BJ (cell line): ENCODE results near the gene FAR2. TPM values are rescaled to one million over a fixed set of nuclear protein-coding genes. Genes with fewer than 3 reads are reported as not detected.

Source experiments
- CTCF ChIA-PET: fragments of 350-600 bp; formaldehyde crosslinking; extraction: SDS; loops from one replicate; lab custom pipeline; 2021; ENCODE audit warnings: antibody characterized with exemption, inconsistent platforms; lab: Yijun Ruan, JAX
- POLR2A ChIA-PET: fragments of 300-600 bp; sonication (Branson Sonifier 250); formaldehyde crosslinking; extraction: SDS; loops from one replicate; lab custom pipeline; 2021; ENCODE audit warnings: antibody characterized with exemption; lab: Charles Lee
- DNase-seq: peaks from one replicate; pipeline ENCODE4 v3.0.0-alpha.2; 2011; ENCODE audit warnings: low read depth
- H3K27me3 ChIP-seq: 2 replicates; pipeline ENCODE4 v1.6.0; 2011; ENCODE audit warnings: low read length; ENCODE audit not compliant: control insufficient read depth, insufficient read depth
- H3K36me3 ChIP-seq: 2 replicates; pipeline ENCODE4 v1.5.1; 2011; ENCODE audit warnings: low read length; ENCODE audit not compliant: control insufficient read depth, insufficient read depth
- H3K4me3 ChIP-seq: 2 replicates; pipeline ENCODE4 v1.5.1; 2011; ENCODE audit warnings: low read depth, mild to moderate bottlenecking, control low read depth, low read length
- polyA plus RNA-seq: library from polyadenylated mRNA; depleted of rRNA; stranded (reverse); fragments of >200 nt; gene quantifications from 2 replicates; pipeline ENCODE4 v1.2.3, GENCODE V29; 2011
- TF ChIP-seq, protein P1 (sequence below): IDR thresholded peaks from 2 replicates; pipeline ENCODE4 v1.5.1; 2011; ENCODE audit warnings: low read depth, mild to moderate bottlenecking, control low read depth, inconsistent platforms, low read length, moderate library complexity; ENCODE audit not compliant: insufficient read depth

Gene FAR2
- polyA plus RNA-seq, 1 experiment, result 17.1 TPM

DNA sequence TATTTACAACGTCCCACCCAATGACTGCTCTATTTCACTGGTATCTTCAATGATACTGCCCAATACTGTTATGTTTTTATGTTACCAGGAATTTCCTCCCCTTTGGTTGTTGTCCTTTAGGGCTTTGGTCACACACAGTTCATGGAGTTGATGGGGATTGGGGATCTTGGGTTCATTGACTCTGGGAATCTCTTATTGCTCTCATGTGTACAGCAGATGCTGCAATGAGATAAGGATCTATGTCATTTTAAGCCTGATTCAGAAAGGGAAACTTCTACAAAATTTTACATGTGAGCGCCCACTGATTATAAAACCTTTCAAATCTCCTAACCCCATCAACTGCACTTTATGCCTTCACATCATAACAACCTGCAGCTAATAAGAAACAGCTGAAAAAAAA, 67.2 kb downstream of the FAR2 start:
- Histone ChIP-seq H3K4me3 (no peak overlapping the region), H3K36me3 (no peaks in the 10 kb centered on the region), H3K27me3 (no peaks in the 10 kb centered on the region; the same call in 1 of the 2 replicates)
- CTCF ChIA-PET, result interaction anchor here (0.7 kb wide), 1 partner anchor 23 kb away, joined by 3 read pairs; no protein-coding TSS in a partner anchor
- POLR2A ChIA-PET, result no interaction called here
- TF ChIP-seq, protein P1, sequence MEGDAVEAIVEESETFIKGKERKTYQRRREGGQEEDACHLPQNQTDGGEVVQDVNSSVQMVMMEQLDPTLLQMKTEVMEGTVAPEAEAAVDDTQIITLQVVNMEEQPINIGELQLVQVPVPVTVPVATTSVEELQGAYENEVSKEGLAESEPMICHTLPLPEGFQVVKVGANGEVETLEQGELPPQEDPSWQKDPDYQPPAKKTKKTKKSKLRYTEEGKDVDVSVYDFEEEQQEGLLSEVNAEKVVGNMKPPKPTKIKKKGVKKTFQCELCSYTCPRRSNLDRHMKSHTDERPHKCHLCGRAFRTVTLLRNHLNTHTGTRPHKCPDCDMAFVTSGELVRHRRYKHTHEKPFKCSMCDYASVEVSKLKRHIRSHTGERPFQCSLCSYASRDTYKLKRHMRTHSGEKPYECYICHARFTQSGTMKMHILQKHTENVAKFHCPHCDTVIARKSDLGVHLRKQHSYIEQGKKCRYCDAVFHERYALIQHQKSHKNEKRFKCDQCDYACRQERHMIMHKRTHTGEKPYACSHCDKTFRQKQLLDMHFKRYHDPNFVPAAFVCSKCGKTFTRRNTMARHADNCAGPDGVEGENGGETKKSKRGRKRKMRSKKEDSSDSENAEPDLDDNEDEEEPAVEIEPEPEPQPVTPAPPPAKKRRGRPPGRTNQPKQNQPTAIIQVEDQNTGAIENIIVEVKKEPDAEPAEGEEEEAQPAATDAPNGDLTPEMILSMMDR, result no peak
- no peak for DNase-seq

DNA sequence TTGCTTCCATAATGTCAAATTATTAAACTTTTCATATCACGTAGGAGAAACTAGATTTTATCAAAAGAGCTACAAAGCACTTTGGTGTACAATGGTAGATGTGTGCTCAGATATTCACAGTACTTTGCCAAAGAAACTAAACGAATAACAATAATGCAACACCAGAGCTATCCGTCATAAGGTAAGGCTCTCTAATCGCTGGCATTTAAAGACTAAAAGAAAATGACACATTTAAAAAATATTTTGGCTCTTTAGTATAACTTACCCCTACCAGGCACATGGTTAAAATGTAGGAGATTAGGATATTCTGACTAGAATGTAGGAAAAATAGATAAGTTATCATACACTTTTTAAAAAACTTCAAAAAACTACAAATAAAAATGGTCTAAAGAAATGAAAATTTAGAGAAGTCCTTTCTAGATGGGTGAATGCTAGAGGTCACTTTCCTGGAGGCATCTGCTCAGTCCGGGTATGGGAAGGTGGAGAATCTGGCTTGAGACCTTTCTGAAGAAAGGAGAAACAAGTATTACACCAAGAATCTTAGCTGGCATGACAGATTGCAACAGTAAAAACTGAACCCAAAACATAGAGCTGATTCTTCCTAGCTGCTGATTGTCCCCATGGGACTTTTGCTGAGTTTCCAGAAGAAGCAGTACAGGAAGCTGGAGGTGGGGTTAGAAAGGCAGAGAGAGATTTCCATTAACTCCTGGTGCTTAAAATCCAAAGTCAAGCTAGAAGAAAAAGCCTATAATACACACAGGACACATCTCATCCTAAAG, 67.9 kb downstream of the FAR2 start:
- H3K27me3 ChIP-seq, result no peaks in the 10 kb centered on the region; the same call in 1 of the 2 replicates
- no peak for DNase-seq
- POLR2A ChIA-PET, result no interaction called here
- TF ChIP-seq, protein P1, result no peak
- CTCF ChIA-PET, result no interaction called here
- H3K36me3 ChIP-seq, result no peaks in the 10 kb centered on the region
- H3K4me3 ChIP-seq, result no peak overlapping the region

DNA sequence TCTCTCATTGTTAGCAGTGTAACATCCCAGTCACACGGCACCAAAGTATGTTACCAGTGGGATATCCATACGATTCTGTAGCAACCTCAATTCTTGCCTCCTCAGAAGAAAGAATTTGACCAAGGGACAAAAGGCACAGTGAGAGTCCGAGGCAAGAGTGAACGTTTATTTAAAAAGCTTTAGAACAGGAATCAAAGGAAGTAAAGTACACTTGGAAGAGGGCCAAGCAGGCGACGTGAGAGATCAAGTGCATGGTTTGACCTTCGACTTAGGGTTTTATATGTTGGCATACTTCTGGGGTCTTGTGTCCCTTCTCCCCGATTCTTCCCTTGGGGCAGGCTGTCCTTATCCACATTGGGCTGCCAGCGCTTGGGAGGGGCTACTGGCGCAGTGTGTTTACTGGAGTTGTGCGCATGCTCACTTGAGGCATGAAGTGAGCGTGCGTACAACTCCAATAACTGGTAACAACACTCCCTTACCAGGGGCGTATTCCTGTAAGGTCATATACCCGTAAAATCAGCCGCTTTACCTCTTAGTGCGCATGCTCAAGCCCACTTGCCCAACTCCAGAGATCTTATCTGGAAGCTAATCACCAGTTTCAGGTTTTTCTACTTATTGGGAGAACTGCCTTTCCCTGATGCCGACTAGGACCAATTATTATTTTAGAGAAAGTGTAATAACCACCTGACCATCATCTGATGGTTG, 71.7 kb downstream of the FAR2 start:
- CTCF ChIA-PET, result interaction anchor here (0.6 to 1.9 kb wide), 3 partner anchors 8 to 110 kb away, joined by 3 to 4 read pairs (median 4); no protein-coding TSS in a partner anchor
- H3K4me3 ChIP-seq, result no peak overlapping the region
- no peak for DNase-seq
- no peaks in the 10 kb centered on the region for H3K36me3 ChIP-seq
- TF ChIP-seq, protein P1, result no peak
- POLR2A ChIA-PET, result no interaction called here
- H3K27me3 ChIP-seq, result no peaks in the 10 kb centered on the region

DNA sequence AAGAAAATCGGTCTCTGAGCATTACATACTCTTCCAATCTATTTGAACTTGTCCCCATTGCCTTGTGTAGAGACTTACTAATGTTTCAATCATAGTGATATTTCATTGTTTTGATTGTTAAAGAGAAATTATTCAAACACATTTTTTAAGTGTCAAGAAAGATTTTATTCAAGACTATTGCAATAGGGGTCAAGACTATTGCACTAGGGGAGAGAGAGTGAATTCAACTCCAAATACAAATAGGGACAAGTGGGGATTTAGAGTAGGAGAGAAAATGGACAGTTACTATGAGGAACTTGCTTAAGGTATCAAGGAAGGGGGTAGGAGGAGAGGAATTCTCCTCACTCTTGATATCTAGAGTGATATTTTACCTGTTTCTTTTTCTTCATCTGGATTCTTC, 73.1 kb downstream of the FAR2 start:
- ChIA-PET POLR2A (no interaction called here), CTCF (no interaction called here)
- H3K27me3 ChIP-seq, result no peaks in the 10 kb centered on the region
- no peak overlapping the region for H3K4me3 ChIP-seq
- H3K36me3 ChIP-seq, result no peaks in the 10 kb centered on the region
- no peak for DNase-seq
- TF ChIP-seq, protein P1, result no peak

DNA sequence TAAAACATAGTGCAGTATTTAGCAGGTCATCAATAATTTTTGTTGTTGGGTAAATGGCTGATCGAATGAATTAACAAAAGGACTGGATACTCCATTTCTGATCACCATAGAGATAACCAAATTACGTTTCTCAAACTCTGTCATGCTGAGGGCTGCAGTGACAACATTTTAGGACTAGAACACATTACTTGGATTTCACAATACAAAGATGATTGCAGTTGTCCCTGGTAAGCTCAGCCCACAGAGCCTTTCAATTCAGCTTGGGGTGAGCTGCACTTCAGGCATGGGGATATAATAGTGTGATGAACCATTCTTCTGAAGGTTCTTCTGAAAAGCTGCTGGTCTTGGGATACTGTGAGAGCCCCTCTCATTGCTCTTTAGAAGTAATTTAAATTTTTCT, 74.3 kb downstream of the FAR2 start:
- no peaks in the 10 kb centered on the region for H3K36me3 ChIP-seq
- H3K27me3 ChIP-seq, result no peaks in the 10 kb centered on the region
- ChIA-PET POLR2A (no interaction called here), CTCF (interaction anchor here (1.2 kb wide), 1 partner anchor 64 kb away, joined by 3 read pairs; no protein-coding TSS in a partner anchor)
- TF ChIP-seq, protein P1, result no peak
- H3K4me3 ChIP-seq, result no peak overlapping the region
- DNase-seq, result no peak
